Stomach smooth muscle (tissue), 2 donors: ENCODE data around the gene H1-8.

Source experiments
- H3K27ac ChIP-seq: one replicate; pipeline ENCODE4 v1.7.0; 2013; ENCODE audit warnings: mild to moderate bottlenecking, low read length, inconsistent platforms
- H3K27me3 ChIP-seq, 2 donors: one replicate each; pipeline ENCODE4 v1.7.0; 2013; ENCODE audit warnings: low read length in 2 of 2; ENCODE audit not compliant: insufficient read depth in 2 of 2, control insufficient read depth in 1 of 2
- H3K36me3 ChIP-seq, 2 donors: one replicate each; pipeline ENCODE4 v1.7.0; 2013; ENCODE audit warnings: low read length in 2 of 2; ENCODE audit not compliant: control insufficient read depth in 2 of 2, insufficient read depth in 2 of 2
- H3K4me1 ChIP-seq: one replicate; pipeline ENCODE4 v1.7.0; 2013; ENCODE audit warnings: low read length; ENCODE audit not compliant: control insufficient read depth, insufficient read depth
- H3K4me3 ChIP-seq, 2 donors: one replicate each; pipeline ENCODE4 v1.7.0; 2013; ENCODE audit warnings: low read length in 2 of 2
- H3K9ac ChIP-seq, 2 donors: one replicate each; pipeline ENCODE4 v1.7.0; 2013; ENCODE audit warnings: low read length in 2 of 2, mild to moderate bottlenecking in 1 of 2
- H3K9me3 ChIP-seq, 2 donors: one replicate each; pipeline ENCODE4 v1.7.0; 2013; ENCODE audit warnings: low read length in 2 of 2; ENCODE audit not compliant: control insufficient read depth in 2 of 2
- donor health status: healthy.
- donor health status: Pancreatic carcinoma.

The H1-8 gene

GRCh38 chr3:129524081-129524480, 18.9 kb upstream of the H1-8 start:
- Histone ChIP-seq H3K9ac (no peak overlapping the region), H3K9me3 (no peaks in the 10 kb centered on the region), H3K27me3 (no peaks in the 10 kb centered on the region), H3K4me3 (no peak overlapping the region), H3K4me1 (no peaks in the 10 kb centered on the region), H3K27ac (no peak overlapping the region), H3K36me3 (no peaks in the 10 kb centered on the region)

- Histone ChIP-seq H3K36me3 (no peaks in the 10 kb centered on the region), H3K9ac (no peak overlapping the region), H3K4me1 (no peaks in the 10 kb centered on the region), H3K9me3 (no peaks in the 10 kb centered on the region), H3K4me3 (no peak overlapping the region), H3K27ac (no peak overlapping the region), H3K27me3 (no peaks in the 10 kb centered on the region)
Measured at GRCh38 chr3:129525341-129525968, 17.5 kb upstream of the H1-8 start.

GRCh38 chr3:129526121-129526900, 16.7 kb upstream of the H1-8 start:
- H3K36me3 ChIP-seq: no peaks in the 10 kb centered on the region
- no peak overlapping the region for H3K4me3 ChIP-seq
- H3K4me1 ChIP-seq: no peaks in the 10 kb centered on the region
- no peak overlapping the region for H3K27ac ChIP-seq
- no peak overlapping the region for H3K9ac ChIP-seq
- H3K27me3 ChIP-seq: no peaks in the 10 kb centered on the region
- H3K9me3 ChIP-seq: no peaks in the 10 kb centered on the region

GRCh38 chr3:129527262-129527661, 15.7 kb upstream of the H1-8 start:
- H3K4me3 ChIP-seq: no peak overlapping the region
- H3K9ac ChIP-seq: no peak overlapping the region
- no peaks in the 10 kb centered on the region for H3K27me3 ChIP-seq
- no peak overlapping the region for H3K27ac ChIP-seq
- no peaks in the 10 kb centered on the region for H3K4me1 ChIP-seq
- H3K36me3 ChIP-seq: no peaks in the 10 kb centered on the region
- no peaks in the 10 kb centered on the region for H3K9me3 ChIP-seq

- Histone ChIP-seq H3K4me1 (no peaks in the 10 kb centered on the region), H3K36me3 (no peaks in the 10 kb centered on the region), H3K9me3 (no peaks in the 10 kb centered on the region), H3K9ac (no peak within 1 kb of the TSS), H3K27ac (no peak within 1 kb of the TSS), H3K27me3 (no peaks in the 10 kb centered on the region), H3K4me3 (no peak within 1 kb of the TSS)
Measured at GRCh38 chr3:129528589-129529100, 14.3 kb upstream of the H1-8 start, which contains the start of gene RHO. Gene RHO (plus strand): TSS chr3:129528639. CDS start chr3:129528734, 95 bp downstream.

GRCh38 chr3:129529436-129530210, 13.4 kb upstream of the H1-8 start:
- Histone ChIP-seq H3K27ac (no peak overlapping the region), H3K36me3 (no peaks in the 10 kb centered on the region), H3K27me3 (no peaks in the 10 kb centered on the region), H3K4me1 (no peaks in the 10 kb centered on the region), H3K9me3 (no peaks in the 10 kb centered on the region), H3K9ac (no peak overlapping the region), H3K4me3 (no peak overlapping the region)

- Histone ChIP-seq H3K36me3 (no peaks in the 10 kb centered on the region), H3K4me1 (no peaks in the 10 kb centered on the region), H3K27me3 (no peaks in the 10 kb centered on the region), H3K9ac (no peak overlapping the region), H3K27ac (no peak overlapping the region), H3K9me3 (no peaks in the 10 kb centered on the region), H3K4me3 (no peak overlapping the region)
Measured at GRCh38 chr3:129530251-129530791, 12.7 kb upstream of the H1-8 start.

- no peak overlapping the region for H3K9ac ChIP-seq
- H3K27me3 ChIP-seq: no peaks in the 10 kb centered on the region
- no peaks in the 10 kb centered on the region for H3K4me1 ChIP-seq
- no peak overlapping the region for H3K4me3 ChIP-seq
- no peaks in the 10 kb centered on the region for H3K9me3 ChIP-seq
- no peak overlapping the region for H3K27ac ChIP-seq
- H3K36me3 ChIP-seq: no peaks in the 10 kb centered on the region
Measured at GRCh38 chr3:129530821-129531220, 12.2 kb upstream of the H1-8 start.

GRCh38 chr3:129531699-129532098, 11.3 kb upstream of the H1-8 start:
- no peak overlapping the region for H3K4me3 ChIP-seq
- no peaks in the 10 kb centered on the region for H3K4me1 ChIP-seq
- H3K27ac ChIP-seq: no peak overlapping the region
- no peaks in the 10 kb centered on the region for H3K9me3 ChIP-seq
- no peaks in the 10 kb centered on the region for H3K36me3 ChIP-seq
- H3K9ac ChIP-seq: no peak overlapping the region
- H3K27me3 ChIP-seq: no peaks in the 10 kb centered on the region

GRCh38 chr3:129532261-129532660, 10.7 kb upstream of the H1-8 start:
- Histone ChIP-seq H3K9ac (no peak overlapping the region), H3K36me3 (no peaks in the 10 kb centered on the region), H3K4me1 (no peaks in the 10 kb centered on the region), H3K9me3 (no peaks in the 10 kb centered on the region), H3K4me3 (no peak overlapping the region), H3K27me3 (no peaks in the 10 kb centered on the region), H3K27ac (no peak overlapping the region)
